ENCODE results near the gene ZNF101.

ZNF101 gene

GRCh38 chr19:19721896-19722295 lies 53.3 kb downstream of the ZNF101 start:
- DNase-seq, result no peak

DNA sequence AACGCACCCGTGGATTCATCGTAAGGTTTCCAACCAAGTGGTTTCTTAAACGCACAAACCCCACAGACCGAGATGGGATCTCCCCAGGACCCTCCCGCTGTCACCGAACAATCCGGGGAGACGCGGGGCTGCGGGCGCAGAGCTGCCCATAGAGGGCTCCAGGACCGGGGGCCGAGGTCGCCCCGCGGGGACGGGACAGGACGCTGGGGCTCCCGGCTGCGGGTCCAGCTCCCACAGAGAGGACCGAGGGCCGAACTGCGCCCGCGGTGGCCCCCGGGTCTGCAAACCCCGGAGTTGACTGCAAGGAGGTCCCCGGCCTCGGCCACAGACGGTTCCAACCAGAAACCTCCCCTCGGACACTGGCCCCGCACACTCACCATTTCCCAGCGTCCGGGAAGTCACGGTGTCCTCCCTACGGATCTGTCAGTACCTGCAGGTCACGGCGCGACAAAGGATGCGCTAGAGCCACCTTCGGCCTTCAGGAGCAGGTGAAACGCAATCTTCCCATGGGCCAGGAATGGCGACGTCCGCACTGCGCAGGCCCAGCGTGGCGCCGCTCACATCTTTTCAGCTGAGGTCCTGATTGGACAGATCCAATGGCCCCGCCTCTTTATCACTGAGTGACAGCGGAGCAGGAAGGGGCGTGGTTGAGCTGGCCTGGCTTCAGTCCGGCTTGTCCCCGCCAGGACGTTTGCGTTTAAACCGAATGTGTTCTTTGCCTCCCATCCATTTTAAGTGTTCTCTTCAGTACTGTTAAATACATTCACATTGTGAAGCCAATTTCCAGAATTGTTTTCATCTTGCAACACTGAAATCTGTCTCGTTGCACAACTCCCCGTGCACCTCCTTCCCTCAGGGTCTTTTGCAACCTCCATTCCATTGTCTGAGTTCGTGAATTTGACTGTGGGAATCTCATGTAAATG lies 64.2 kb downstream of the ZNF101 start, which contains the start of gene ZNF14:
Gene ZNF14 (minus strand): TSS at position 534 of the 923 bp plus-strand sequence. CDS start 154 bp downstream, at position 380.
- DNase-seq, result peak; percentile 91
